ENCODE measurements around the gene EN1. TPM values are rescaled to one million over a fixed set of nuclear protein-coding genes. Genes with fewer than 3 reads are reported as not detected.

The EN1 gene
- total RNA-seq, 4 donors from 2014 or later, result not detected

GRCh38 chr2:118853129-118853640, 5.7 kb upstream of the EN1 start:
- Histone ChIP-seq H3K27ac (no peak overlapping the region), H3K4me3 (no peak overlapping the region), H3K27me3 (peaks cover 100% of the 10 kb centered on the region), H3K9me3 (no peaks in the 10 kb centered on the region), H3K4me1 (peaks cover 4 to 30% (median 15%) of the 10 kb centered on the region in 4 donors), H3K36me3 (no peaks in the 10 kb centered on the region)
- no peak for TF ChIP-seq CTCF (IDR thresholded peaks at IDR 0.05)
- TF ChIP-seq POLR2A (IDR thresholded peaks at IDR 0.05), result no peak
- no peak for TF ChIP-seq POLR2AphosphoS5 (IDR thresholded peaks at IDR 0.05)
- TF ChIP-seq EP300 (IDR thresholded peaks at IDR 0.05; ENCODE audit: low read depth), result no peak
- intact Hi-C loops (cut with DNase I; ENCODE audit: low total_unique reads) (no loop called here), in situ Hi-C loops (cut with MboI; ENCODE audit: low pct_ligation_motif_present in 1 of 4, low pct_unique_long_range_greater_than_20kb in 1 of 4, low sequenced_read_pairs in 3 of 4) (loop anchor here (10.0 to 25.0 kb wide), 4 partner anchors 638 to 818 kb away; no protein-coding TSS in a partner anchor)
- no peak for DNase-seq
- WGBS, 2 donors (ENCODE audit: low coverage in 1 of 2), result 7 to 30% methylated on average over 5 to 25 of the region's 25 CpGs

GRCh38 chr2:118852605-118853128, 5.2 kb upstream of the EN1 start:
- Histone ChIP-seq H3K27ac (no peak overlapping the region), H3K4me1 (peaks cover 9 to 35% (median 19%) of the 10 kb centered on the region in 4 donors), H3K9me3 (no peaks in the 10 kb centered on the region), H3K27me3 (peaks cover 100% of the 10 kb centered on the region), H3K36me3 (no peaks in the 10 kb centered on the region), H3K4me3 (no peak overlapping the region)
- in situ Hi-C loops (cut with MboI; ENCODE audit: low pct_ligation_motif_present in 1 of 4, low pct_unique_long_range_greater_than_20kb in 1 of 4, low sequenced_read_pairs in 3 of 4) (loop anchor here (10.0 to 25.0 kb wide), 4 partner anchors 638 to 818 kb away; no protein-coding TSS in a partner anchor), intact Hi-C loops (cut with DNase I; ENCODE audit: low total_unique reads) (no loop called here)
- no peak for TF ChIP-seq POLR2AphosphoS5 (IDR thresholded peaks at IDR 0.05)
- no peak for TF ChIP-seq EP300 (IDR thresholded peaks at IDR 0.05; ENCODE audit: low read depth)
- TF ChIP-seq POLR2A (IDR thresholded peaks at IDR 0.05), result no peak
- TF ChIP-seq CTCF (IDR thresholded peaks at IDR 0.05), result no peak
- WGBS, 2 donors (ENCODE audit: low coverage in 1 of 2), result 5 to 9% methylated on average over 6 to 31 of the region's 31 CpGs
- DNase-seq, result no peak

GRCh38 chr2:118851650-118852049, 4.2 kb upstream of the EN1 start:
- Histone ChIP-seq H3K27me3 (peaks cover 100% of the 10 kb centered on the region), H3K4me1 (peaks cover 9 to 41% (median 25%) of the 10 kb centered on the region in 4 donors), H3K27ac (no peak overlapping the region), H3K36me3 (no peaks in the 10 kb centered on the region), H3K4me3 (no peak overlapping the region), H3K9me3 (no peaks in the 10 kb centered on the region)
- DNase-seq, result no peak
- in situ Hi-C loops (cut with MboI; ENCODE audit: low pct_ligation_motif_present in 1 of 4, low pct_unique_long_range_greater_than_20kb in 1 of 4, low sequenced_read_pairs in 3 of 4), result loop anchor here (10.0 to 25.0 kb wide), 4 partner anchors 637 to 817 kb away; no protein-coding TSS in a partner anchor
- intact Hi-C loops (cut with DNase I; ENCODE audit: low total_unique reads), result no loop called here
- whole genome bisulfite sequencing, 2 donors (ENCODE audit: low coverage in 1 of 2), result 10% methylated on average over 17 of the region's 17 CpGs; no CpG with 5 or more reads in 1 of the 2 donors
- TF ChIP-seq POLR2AphosphoS5 (IDR thresholded peaks at IDR 0.05) (no peak), EP300 (IDR thresholded peaks at IDR 0.05; ENCODE audit: low read depth) (no peak), CTCF (IDR thresholded peaks at IDR 0.05) (no peak), POLR2A (IDR thresholded peaks at IDR 0.05) (no peak)

- in situ Hi-C loops (cut with MboI; ENCODE audit: low pct_ligation_motif_present in 1 of 4, low pct_unique_long_range_greater_than_20kb in 1 of 4, low sequenced_read_pairs in 3 of 4), result loop anchor here (10.0 to 25.0 kb wide), 4 partner anchors 636 to 816 kb away; no protein-coding TSS in a partner anchor
- no peak overlapping the region for H3K27ac ChIP-seq
- 11 to 19% methylated on average over 4 to 9 of the region's 9 CpGs for WGBS, 2 donors (ENCODE audit: low coverage in 1 of 2)
- no peak for DNase-seq
- no peaks in the 10 kb centered on the region for H3K9me3 ChIP-seq
- peaks cover 8 to 41% (median 26%) of the 10 kb centered on the region in 4 donors for H3K4me1 ChIP-seq
- H3K27me3 ChIP-seq, result peaks cover 100% of the 10 kb centered on the region
- no peak for TF ChIP-seq POLR2A (IDR thresholded peaks at IDR 0.05)
- no peak for TF ChIP-seq EP300 (IDR thresholded peaks at IDR 0.05; ENCODE audit: low read depth)
- TF ChIP-seq CTCF (IDR thresholded peaks at IDR 0.05), result no peak
- TF ChIP-seq POLR2AphosphoS5 (IDR thresholded peaks at IDR 0.05), result no peak
- intact Hi-C loops (cut with DNase I; ENCODE audit: low total_unique reads), result no loop called here
- no peaks in the 10 kb centered on the region for H3K36me3 ChIP-seq
- no peak overlapping the region for H3K4me3 ChIP-seq
Measured at GRCh38 chr2:118850901-118851415, 3.5 kb upstream of the EN1 start.

All from transverse colon (tissue), 4 donors.